Activated gamma-delta T cell treated with anti-CD3 and anti-CD28 coated beads, Interleukin-2, amount 50 U/mL, for 16 hours (primary cell): Measurements from ENCODE around the gene ROBO4.

Experiments
- DNase-seq: peaks from one replicate; pipeline ENCODE4 v3.0.0-alpha.2; 2020; ENCODE audit warnings: low read depth

ROBO4 gene

GRCh38 chr11:124889191-124890091, 8.2 kb downstream of the ROBO4 start:
- no peak for DNase-seq

GRCh38 chr11:124887667-124888013, 10.0 kb downstream of the ROBO4 start:
- DNase-seq, result no peak

GRCh38 chr11:124886978-124887666, 10.5 kb downstream of the ROBO4 start:
- DNase-seq, result no peak

GRCh38 chr11:124886476-124886875, 11.2 kb downstream of the ROBO4 start:
- no peak for DNase-seq

GRCh38 chr11:124884869-124885479, 12.7 kb downstream of the ROBO4 start:
- no peak for DNase-seq

GRCh38 chr11:124884340-124884739, 13.3 kb downstream of the ROBO4 start:
- DNase-seq, result no peak

- DNase-seq, result no peak
Measured at GRCh38 chr11:124882339-124883071, 15.2 kb downstream of the ROBO4 start.

- DNase-seq, result no peak
Measured at GRCh38 chr11:124880958-124881357, 16.7 kb downstream of the ROBO4 start.

GRCh38 chr11:124880290-124880611, 17.4 kb downstream of the ROBO4 start:
- no peak for DNase-seq

GRCh38 chr11:124879493-124880289, 18.0 kb downstream of the ROBO4 start:
- DNase-seq, result no peak

GRCh38 chr11:124878759-124879492, 18.7 kb downstream of the ROBO4 start:
- DNase-seq, result no peak

GRCh38 chr11:124877910-124878758, 19.5 kb downstream of the ROBO4 start:
- no peak for DNase-seq

- no peak for DNase-seq
Measured at GRCh38 chr11:124877631-124877909, 20.1 kb downstream of the ROBO4 start.

GRCh38 chr11:124876818-124877630, 20.6 kb downstream of the ROBO4 start:
- DNase-seq, result no peak

GRCh38 chr11:124875943-124876817, 21.5 kb downstream of the ROBO4 start:
- DNase-seq, result peak; percentile 49

- DNase-seq, result no peak
Measured at GRCh38 chr11:124875401-124875800, 22.3 kb downstream of the ROBO4 start.

- no peak for DNase-seq
Measured at GRCh38 chr11:124874571-124875255, 23.0 kb downstream of the ROBO4 start.

- DNase-seq, result no peak
Measured at GRCh38 chr11:124873951-124874350, 23.7 kb downstream of the ROBO4 start.
